Parathyroid adenoma (tissue), 2 donors: Measurements from ENCODE around the gene MSANTD2.
"Not testable (repeated sequence)": the region's sequence is repeated elsewhere in the genome, so short reads cannot be mapped to it uniquely, and the experiment has no call there.

ENCODE experiments used
- H2AFZ ChIP-seq: fragments of 300-600 bp; sonication (generic); one replicate; pipeline ENCODE4 v1.7.0; 2017; ENCODE audit warnings: antibody characterized with exemption, mild to moderate bottlenecking
- H3K27ac ChIP-seq: fragments of 300-600 bp; sonication (generic); one replicate; pipeline ENCODE4 v1.7.0; 2017
- H3K27me3 ChIP-seq: fragments of 300-600 bp; sonication (generic); one replicate; pipeline ENCODE4 v1.7.0; 2017; ENCODE audit warnings: low read length; ENCODE audit not compliant: control insufficient read depth, insufficient read depth
- H3K36me3 ChIP-seq: fragments of 300-600 bp; sonication (generic); one replicate; pipeline ENCODE4 v1.7.0; 2017; ENCODE audit warnings: low read length; ENCODE audit not compliant: control insufficient read depth, insufficient read depth
- H3K4me1 ChIP-seq: fragments of 300-600 bp; sonication (generic); one replicate; pipeline ENCODE4 v1.7.0; 2017; ENCODE audit warnings: control low read depth
- H3K4me2 ChIP-seq: fragments of 300-600 bp; sonication (generic); one replicate; pipeline ENCODE4 v1.7.0; 2017; ENCODE audit warnings: low read length
- H3K4me3 ChIP-seq: fragments of 300-600 bp; sonication (generic); one replicate; pipeline ENCODE4 v1.7.0; 2017; ENCODE audit warnings: low read depth, low read length
- H3K79me2 ChIP-seq: fragments of 300-600 bp; sonication (generic); one replicate; pipeline ENCODE4 v1.7.0; 2017; ENCODE audit warnings: control low read depth
- H3K9ac ChIP-seq: fragments of 300-600 bp; sonication (generic); one replicate; pipeline ENCODE4 v1.7.0; 2017; ENCODE audit warnings: mild to moderate bottlenecking
- H3K9me3 ChIP-seq: fragments of 300-600 bp; sonication (generic); one replicate; pipeline ENCODE4 v1.7.0; 2017; ENCODE audit warnings: low read length; ENCODE audit not compliant: control insufficient read depth
- CTCF ChIP-seq: fragments of 300-600 bp; sonication (generic); IDR thresholded peaks from one replicate; pipeline ENCODE4 v1.7.0; 2017; ENCODE audit warnings: antibody characterized with exemption, mild to moderate bottlenecking
- donor health status: primary hyperparathyroidism.

The MSANTD2 gene

GRCh38 chr11:124776865-124777645 lies 23.2 kb downstream of the MSANTD2 start:
- no peaks in the 10 kb centered on the region for H3K9me3 ChIP-seq
- no peak overlapping the region for H2AFZ ChIP-seq
- H3K27me3 ChIP-seq: no peaks in the 10 kb centered on the region
- H3K4me3 ChIP-seq: no peak overlapping the region
- H3K9ac ChIP-seq: no peak overlapping the region
- H3K27ac ChIP-seq: no peak overlapping the region
- H3K36me3 ChIP-seq: no peaks in the 10 kb centered on the region
- no peak overlapping the region for H3K4me2 ChIP-seq
- H3K79me2 ChIP-seq: peaks cover 8% of the 10 kb centered on the region
- H3K4me1 ChIP-seq: no peaks in the 10 kb centered on the region
- TF ChIP-seq CTCF: no peak

GRCh38 chr11:124770959-124771358 lies 29.2 kb downstream of the MSANTD2 start:
- H3K9me3 ChIP-seq, H3K27me3 ChIP-seq, H3K4me1 ChIP-seq, H3K4me3 ChIP-seq, H3K4me2 ChIP-seq, H2AFZ ChIP-seq, H3K9ac ChIP-seq, H3K36me3 ChIP-seq, H3K79me2 ChIP-seq, H3K27ac ChIP-seq: not testable (repeated sequence)

GRCh38 chr11:124769806-124770774 lies 30.1 kb downstream of the MSANTD2 start:
- no peak overlapping the region for H3K27ac ChIP-seq
- H3K9ac ChIP-seq: no peak overlapping the region
- H3K36me3 ChIP-seq: no peaks in the 10 kb centered on the region
- H3K27me3 ChIP-seq: no peaks in the 10 kb centered on the region
- no peaks in the 10 kb centered on the region for H3K9me3 ChIP-seq
- H3K4me3 ChIP-seq: no peak overlapping the region
- H2AFZ ChIP-seq: no peak overlapping the region
- TF ChIP-seq CTCF: no peak
- no peak overlapping the region for H3K4me2 ChIP-seq
- no peaks in the 10 kb centered on the region for H3K4me1 ChIP-seq
- no peaks in the 10 kb centered on the region for H3K79me2 ChIP-seq

- Histone ChIP-seq H3K27me3 (no peaks in the 10 kb centered on the region), H3K4me2 (no peak overlapping the region), H3K9ac (no peak overlapping the region), H3K79me2 (no peaks in the 10 kb centered on the region), H3K36me3 (no peaks in the 10 kb centered on the region), H3K9me3 (no peaks in the 10 kb centered on the region), H3K4me1 (peaks cover 3% of the 10 kb centered on the region), H3K27ac (no peak overlapping the region), H2AFZ (no peak overlapping the region), H3K4me3 (no peak overlapping the region)
- no peak for TF ChIP-seq CTCF
Observed at GRCh38 chr11:124768914-124769313, 31.3 kb downstream of the MSANTD2 start.

GRCh38 chr11:124766156-124766555 lies 34.0 kb downstream of the MSANTD2 start:
- H3K4me3 ChIP-seq: no peak overlapping the region
- H3K27me3 ChIP-seq: no peaks in the 10 kb centered on the region
- no peak overlapping the region for H3K4me2 ChIP-seq
- H2AFZ ChIP-seq: no peak overlapping the region
- no peak overlapping the region for H3K27ac ChIP-seq
- peaks cover 6% of the 10 kb centered on the region for H3K4me1 ChIP-seq
- no peak overlapping the region for H3K9ac ChIP-seq
- no peaks in the 10 kb centered on the region for H3K79me2 ChIP-seq
- no peaks in the 10 kb centered on the region for H3K9me3 ChIP-seq
- H3K36me3 ChIP-seq: no peaks in the 10 kb centered on the region
- no peak for TF ChIP-seq CTCF
